A549 (cell line): ENCODE measurements around the gene AKR1C8.
"Not testable (repeated sequence)": the region's sequence is repeated elsewhere in the genome, so short reads cannot be mapped to it uniquely, and the experiment has no call there.

Experiments
- BCL3 ChIP-seq: fragments of >200 bp; sonication (Bioruptor Twin); formaldehyde crosslinking; IDR thresholded peaks from 3 replicates; pipeline ENCODE4 v1.6.1; 2016
- CHD2 ChIP-seq: fragments of 150-350 bp; IDR thresholded peaks from 2 replicates; pipeline ENCODE4 v1.6.1; 2014; ENCODE audit warnings: low read length; ENCODE audit not compliant: partially characterized antibody
- CTCF ChIP-seq: fragments of >200 bp; sonication (Bioruptor Twin); formaldehyde crosslinking; IDR thresholded peaks from 3 replicates; pipeline ENCODE4 v1.5.1; 2016
- EP300 ChIP-seq, 2 experiments: fragments of >200 bp; sonication (Bioruptor Twin); formaldehyde crosslinking; IDR thresholded peaks; 2 replicates in 1 of 2; 3 replicates in 1 of 2; pipeline ENCODE4 v1.6.1; 2016 to 2017
- HDAC2 ChIP-seq: fragments of 200-600 bp; sonication (generic); IDR thresholded peaks from 2 replicates; pipeline ENCODE4 v1.6.1; 2016
- NR3C1 ChIP-seq: fragments of >200 bp; sonication (Bioruptor Twin); formaldehyde crosslinking; IDR thresholded peaks from 3 replicates; pipeline ENCODE4 v1.6.1; 2017
- PBX3 ChIP-seq: IDR thresholded peaks from 2 replicates; pipeline ENCODE4 v1.6.1; 2012
- POLR2A ChIP-seq: IDR thresholded peaks from 2 replicates; pipeline ENCODE4 v1.6.1; 2012; ENCODE audit warnings: mild to moderate bottlenecking, low read length
- ZC3H11A ChIP-seq: fragments of 450-650 bp; IDR thresholded peaks from 2 replicates; pipeline ENCODE4 v1.6.1; 2014; ENCODE audit warnings: antibody characterized with exemption, mild to moderate bottlenecking

DNA sequence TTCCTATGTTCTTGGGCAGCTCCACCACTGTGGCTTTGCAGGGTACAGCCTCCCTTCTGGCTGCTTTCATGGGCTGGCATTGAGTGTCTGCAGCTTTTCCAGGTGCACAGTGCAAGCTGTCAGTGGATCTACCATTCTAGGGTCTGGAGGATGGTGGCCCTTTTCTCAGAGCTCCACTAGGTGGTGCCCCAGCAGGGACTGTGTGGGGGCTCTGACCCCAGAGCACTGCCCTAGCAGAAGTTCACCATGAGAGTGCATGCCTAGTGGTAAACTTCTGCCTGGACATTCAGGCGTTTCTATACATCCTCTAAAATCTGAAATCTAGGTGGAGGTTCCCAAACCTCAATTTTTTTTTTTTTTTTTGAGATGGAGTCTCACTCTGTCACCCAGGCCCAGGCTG lies 25.3 kb upstream of the AKR1C8 start:
- not testable (repeated sequence) for TF ChIP-seq NR3C1; BCL3; EP300 (IDR thresholded peaks at IDR 0.05); CTCF; PBX3; POLR2A; ZC3H11A; CHD2; HDAC2
